Effector memory CD4-positive, alpha-beta T cell (primary cell): ENCODE data around the gene CD22.

Experiments
- DNase-seq, 3 donors: peaks; one replicate each; pipeline ENCODE4 v3.0.0-alpha.2; 2020
- H3K27ac ChIP-seq: 2 replicates; pipeline ENCODE4 v1.7.0; 2013; ENCODE audit warnings: mild to moderate bottlenecking, low read length, moderate library complexity; ENCODE audit not compliant: insufficient read depth, poor library complexity, severe bottlenecking
- H3K27me3 ChIP-seq: replicated peaks from 2 replicates; pipeline ENCODE4 v1.7.0; 2013; ENCODE audit warnings: mild to moderate bottlenecking, low read length; ENCODE audit not compliant: insufficient read depth, control insufficient read depth, poor library complexity, severe bottlenecking
- H3K36me3 ChIP-seq: 2 replicates; pipeline ENCODE4 v1.7.0; 2013; ENCODE audit warnings: mild to moderate bottlenecking, low read length, moderate library complexity; ENCODE audit not compliant: control insufficient read depth, insufficient read depth
- H3K4me1 ChIP-seq: 2 replicates; pipeline ENCODE4 v1.7.0; 2013; ENCODE audit warnings: low read length, mild to moderate bottlenecking; ENCODE audit not compliant: control insufficient read depth, insufficient read depth, poor library complexity, severe bottlenecking
- H3K4me3 ChIP-seq: 2 replicates; pipeline ENCODE4 v1.7.0; 2013; ENCODE audit warnings: low read length, low read depth, mild to moderate bottlenecking; ENCODE audit not compliant: insufficient read depth, poor library complexity, severe bottlenecking
- H3K9me3 ChIP-seq: 2 replicates; pipeline ENCODE4 v1.7.0; 2013; ENCODE audit warnings: mild to moderate bottlenecking, low read length, moderate library complexity; ENCODE audit not compliant: control insufficient read depth

Gene CD22

GRCh38 chr19:35321291-35321690 is 7.7 kb upstream of the CD22 start:
- Histone ChIP-seq H3K27ac (no peak overlapping the region), H3K27me3 (no peaks in the 10 kb centered on the region), H3K4me1 (peaks cover 5% of the 10 kb centered on the region), H3K4me3 (no peak overlapping the region), H3K36me3 (no peaks in the 10 kb centered on the region), H3K9me3 (no peaks in the 10 kb centered on the region)
- DNase-seq: no peak

- DNase-seq: no peak
- H3K4me1 ChIP-seq: peaks cover 5% of the 10 kb centered on the region
- H3K9me3 ChIP-seq: no peaks in the 10 kb centered on the region
Measured at GRCh38 chr19:35322014-35322413, 7.0 kb upstream of the CD22 start.

DNA sequence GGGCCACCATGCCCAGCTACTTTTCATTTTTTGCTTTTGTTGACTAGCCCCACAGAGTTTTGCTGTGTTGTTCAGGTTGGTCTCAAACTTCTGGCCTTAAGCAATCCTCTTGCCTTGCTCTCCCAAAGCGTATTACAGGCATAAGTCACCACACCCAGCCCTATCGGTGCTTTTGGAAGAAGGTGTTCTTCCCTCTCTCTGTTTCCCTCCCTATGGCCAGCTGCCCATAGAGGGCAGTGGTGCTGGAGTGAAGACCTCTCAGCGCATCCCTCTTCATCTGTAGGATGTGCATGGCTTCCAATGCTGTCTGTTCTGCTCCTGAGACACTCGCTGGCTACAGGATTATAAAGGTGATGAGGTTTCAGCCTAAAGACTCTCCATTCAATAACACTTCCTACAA is 1.3 kb upstream of the CD22 start:
- Histone ChIP-seq H3K9me3 (no peaks in the 10 kb centered on the region), H3K4me3 (no peak overlapping the region), H3K27ac (no peak overlapping the region), H3K36me3 (no peaks in the 10 kb centered on the region), H3K4me1 (no peaks in the 10 kb centered on the region), H3K27me3 (no peaks in the 10 kb centered on the region)
- no peak for DNase-seq

More at GRCh38 chr19:35322014-35322413, 7.0 kb upstream of the CD22 start:
- H3K27me3 ChIP-seq: no peaks in the 10 kb centered on the region
- no peak overlapping the region for H3K27ac ChIP-seq
- H3K36me3 ChIP-seq: no peaks in the 10 kb centered on the region
- H3K4me3 ChIP-seq: no peak overlapping the region

DNA sequence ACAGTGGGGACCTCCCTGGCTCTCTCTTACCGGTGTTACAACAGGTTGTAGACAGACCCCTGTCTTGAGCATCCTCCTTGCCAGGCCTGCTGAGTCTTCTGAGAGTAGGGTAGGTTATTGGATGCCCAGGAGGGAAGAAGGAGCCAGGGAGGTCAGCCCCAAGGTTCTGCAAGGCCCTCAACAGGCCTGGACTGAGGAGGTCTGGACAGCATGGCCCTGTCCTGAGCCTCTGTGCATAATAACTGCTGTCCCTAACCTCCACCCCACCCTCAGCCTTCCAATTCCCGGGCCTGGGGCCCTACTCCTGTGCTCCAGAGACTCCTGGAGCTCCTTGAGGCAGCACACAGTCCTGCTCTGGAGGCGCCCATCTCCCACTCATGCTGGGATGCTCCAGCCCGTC is 336 bp downstream of the CD22 start:
- H3K4me1 ChIP-seq: no peaks in the 10 kb centered on the region
- DNase-seq: no peak
- H3K27ac ChIP-seq: no peak overlapping the region
- no peak overlapping the region for H3K4me3 ChIP-seq
- no peaks in the 10 kb centered on the region for H3K36me3 ChIP-seq
- no peaks in the 10 kb centered on the region for H3K27me3 ChIP-seq
- H3K9me3 ChIP-seq: no peaks in the 10 kb centered on the region

DNA sequence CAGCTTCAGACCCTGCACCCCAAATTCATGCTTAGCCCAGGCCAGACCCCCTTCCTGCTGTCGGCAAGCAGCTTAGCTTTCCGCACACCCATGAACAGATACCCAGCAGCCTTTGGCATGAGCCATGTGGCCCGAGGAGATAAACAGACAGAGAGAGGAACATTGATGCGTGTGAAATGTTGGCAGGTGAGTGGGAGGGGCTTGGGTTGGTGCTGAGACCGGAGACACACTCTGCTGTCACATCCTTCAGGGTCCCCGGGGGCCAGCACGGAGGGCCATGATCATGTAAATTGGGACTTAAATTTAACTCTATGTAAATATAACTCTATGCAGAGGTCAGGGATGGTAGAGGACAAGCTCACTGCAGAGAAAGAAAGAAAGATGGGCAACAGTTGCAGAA is 1.5 kb downstream of the CD22 start:
- no peaks in the 10 kb centered on the region for H3K9me3 ChIP-seq
- H3K36me3 ChIP-seq: no peaks in the 10 kb centered on the region
- H3K4me3 ChIP-seq: no peak overlapping the region
- H3K4me1 ChIP-seq: no peaks in the 10 kb centered on the region
- no peaks in the 10 kb centered on the region for H3K27me3 ChIP-seq
- H3K27ac ChIP-seq: no peak overlapping the region
- DNase-seq: no peak

DNA sequence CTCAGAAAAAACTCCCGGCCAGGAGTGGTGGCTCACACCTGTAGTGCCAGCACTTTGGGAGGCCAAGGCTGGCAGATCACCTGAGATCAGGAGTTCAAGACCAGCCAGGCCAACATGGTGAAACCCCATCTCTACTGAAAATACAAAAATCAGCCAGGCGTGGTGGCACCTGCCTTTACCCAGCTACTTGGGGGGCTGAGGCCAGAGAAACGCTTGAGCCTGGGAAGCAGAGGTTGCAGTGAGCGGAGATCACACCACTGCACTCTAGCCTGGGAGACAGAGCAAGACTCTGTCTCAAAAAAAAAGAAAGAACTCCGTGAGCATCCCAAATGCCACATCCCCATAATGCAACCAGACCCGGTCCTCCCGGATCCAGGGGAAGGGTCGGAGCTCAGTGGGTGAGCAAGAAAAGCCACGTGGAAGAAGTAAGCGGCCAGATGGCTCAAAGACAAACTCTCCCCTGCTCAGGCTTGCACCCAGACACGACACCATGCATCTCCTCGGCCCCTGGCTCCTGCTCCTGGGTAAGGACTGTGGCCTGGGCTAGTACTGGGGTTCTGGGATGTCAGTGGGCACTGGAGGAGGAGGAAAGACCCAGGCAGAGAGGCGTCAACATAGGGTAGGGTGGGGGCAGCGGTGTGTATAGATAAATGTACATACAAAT is 2.7 kb downstream of the CD22 start:
- no peak for DNase-seq
- Histone ChIP-seq H3K4me3 (no peak overlapping the region), H3K27me3 (no peaks in the 10 kb centered on the region), H3K27ac (no peak overlapping the region), H3K4me1 (no peaks in the 10 kb centered on the region), H3K36me3 (no peaks in the 10 kb centered on the region), H3K9me3 (no peaks in the 10 kb centered on the region)

- Histone ChIP-seq H3K36me3 (no peaks in the 10 kb centered on the region), H3K4me3 (no peak overlapping the region), H3K4me1 (no peaks in the 10 kb centered on the region), H3K27ac (no peak overlapping the region), H3K27me3 (no peaks in the 10 kb centered on the region), H3K9me3 (no peaks in the 10 kb centered on the region)
- no peak for DNase-seq
Measured at GRCh38 chr19:35332817-35333216, 3.8 kb downstream of the CD22 start.

DNA sequence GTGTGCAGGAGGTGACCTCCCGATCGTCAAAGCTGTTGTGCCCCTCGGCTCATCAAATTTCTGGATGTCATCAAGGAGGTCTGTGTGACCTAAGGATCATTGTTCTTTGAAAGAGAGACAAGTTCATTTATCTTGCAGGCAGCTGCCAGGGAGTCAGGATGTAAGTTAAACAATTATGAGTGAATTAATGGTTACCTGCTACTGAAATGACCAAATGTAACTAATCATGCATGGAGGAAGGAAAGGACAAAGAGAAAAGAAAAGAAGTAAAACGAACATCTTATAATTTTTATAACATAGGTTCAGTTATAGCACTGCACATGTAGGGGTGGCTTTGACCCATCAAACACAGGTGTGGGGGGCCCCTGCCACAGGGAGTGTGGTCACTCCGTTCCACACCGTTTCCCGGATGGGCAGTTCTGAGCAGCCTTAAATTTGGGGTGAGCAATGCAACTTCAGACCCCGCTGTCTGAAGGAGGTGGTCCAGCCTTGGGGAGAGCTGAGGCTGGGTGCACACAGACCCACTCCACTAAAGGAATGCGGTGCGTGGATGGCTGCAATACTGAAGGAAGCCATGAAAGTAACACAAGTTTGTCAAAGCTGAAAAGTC is 5.3 kb downstream of the CD22 start:
- no peak for DNase-seq
- no peaks in the 10 kb centered on the region for H3K9me3 ChIP-seq
- no peaks in the 10 kb centered on the region for H3K4me1 ChIP-seq
- H3K36me3 ChIP-seq: no peaks in the 10 kb centered on the region
- no peak overlapping the region for H3K27ac ChIP-seq
- H3K4me3 ChIP-seq: no peak overlapping the region
- no peaks in the 10 kb centered on the region for H3K27me3 ChIP-seq

- no peaks in the 10 kb centered on the region for H3K9me3 ChIP-seq
- no peak for DNase-seq
- no peak overlapping the region for H3K4me3 ChIP-seq
- H3K27me3 ChIP-seq: no peaks in the 10 kb centered on the region
- no peak overlapping the region for H3K27ac ChIP-seq
- no peaks in the 10 kb centered on the region for H3K4me1 ChIP-seq
- H3K36me3 ChIP-seq: no peaks in the 10 kb centered on the region
Measured at GRCh38 chr19:35336166-35336955, 7.4 kb downstream of the CD22 start.
